Chondrocyte (in vitro differentiated cells): ENCODE measurements around the gene ETNK2. TPM values are rescaled to one million over a fixed set of nuclear protein-coding genes. Genes with fewer than 3 reads are reported as not detected.
A peak's percentile ranks its signal among the peaks of the same experiment; 100 is the strongest.

Experiments used
- DNase-seq: peaks from one replicate; pipeline ENCODE4 v3.0.0; 2021; ENCODE audit warnings: mixed read lengths, low spot score
- H3K27ac Mint-ChIP-seq: one replicate; pipeline ENCODE4 v1.8.0; 2021; ENCODE audit warnings: mild to moderate bottlenecking, moderate library complexity, mixed read lengths; ENCODE audit not compliant: unreplicated experiment
- H3K27me3 Mint-ChIP-seq: 2 replicates; pipeline ENCODE4 v1.8.0; 2021; ENCODE audit warnings: low read depth, mixed read lengths
- H3K36me3 Mint-ChIP-seq: 2 replicates; pipeline ENCODE4 v1.8.0; 2021; ENCODE audit warnings: low read depth, mixed read lengths
- H3K4me1 Mint-ChIP-seq: 2 replicates; pipeline ENCODE4 v1.8.0; 2021; ENCODE audit warnings: low read depth, mild to moderate bottlenecking, mixed read lengths
- H3K4me3 Mint-ChIP-seq: one replicate; pipeline ENCODE4 v1.8.0; 2021; ENCODE audit warnings: mild to moderate bottlenecking, moderate library complexity, mixed read lengths; ENCODE audit not compliant: unreplicated experiment
- H3K9me3 Mint-ChIP-seq: 2 replicates; pipeline ENCODE4 v1.8.0; 2021; ENCODE audit warnings: low read depth, mixed read lengths
- total RNA-seq: library from RNA; stranded (reverse); gene quantifications from 3 replicates; pipeline ENCODE4 v1.2.1, GENCODE V29; 2021
- TF ChIP-seq, protein P1 (sequence below): fragments of 200-600 bp; sonication (generic); IDR thresholded peaks from 2 replicates; pipeline ENCODE4 v1.5.0; 2021; ENCODE audit warnings: antibody characterized with exemption, mild to moderate bottlenecking, moderate library complexity

Gene ETNK2
- total RNA-seq, 1 donor from 2014 or later: 10.2 TPM

DNA sequence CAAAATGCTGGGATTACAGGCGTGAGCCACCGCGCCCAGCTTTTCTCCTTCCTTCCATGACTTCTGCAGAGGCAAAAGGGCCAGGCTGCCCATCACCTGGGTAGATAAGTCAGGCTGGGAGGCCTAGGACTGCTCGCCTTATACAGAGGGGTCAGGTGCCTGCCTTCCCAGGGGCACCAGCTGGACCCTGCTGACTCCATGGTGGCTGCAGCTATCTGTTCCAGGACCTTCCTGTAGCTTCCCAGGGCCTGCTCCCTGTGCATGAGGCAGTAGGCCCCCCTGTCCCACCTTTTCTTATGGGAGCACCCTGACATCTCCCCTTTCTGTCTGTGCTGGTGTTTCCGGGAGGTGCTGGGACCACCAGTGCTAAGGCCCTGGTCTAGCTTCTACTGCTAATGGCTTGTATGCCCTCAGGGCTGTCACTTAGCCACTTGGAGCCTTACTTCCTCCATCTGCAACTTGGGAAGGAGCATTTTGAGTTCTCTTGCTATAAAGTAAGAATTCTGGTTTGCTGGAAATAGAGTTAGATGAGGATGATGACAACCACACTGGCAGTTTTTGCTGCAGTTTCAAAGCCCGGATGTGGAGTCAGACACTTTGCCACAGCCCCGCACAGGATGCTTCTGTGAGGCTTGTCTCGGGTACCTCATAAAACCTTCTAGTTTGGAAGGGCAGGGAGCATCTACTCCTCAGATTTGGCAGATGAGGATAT is 64.5 kb downstream of the ETNK2 start:
- TF ChIP-seq, protein P1, sequence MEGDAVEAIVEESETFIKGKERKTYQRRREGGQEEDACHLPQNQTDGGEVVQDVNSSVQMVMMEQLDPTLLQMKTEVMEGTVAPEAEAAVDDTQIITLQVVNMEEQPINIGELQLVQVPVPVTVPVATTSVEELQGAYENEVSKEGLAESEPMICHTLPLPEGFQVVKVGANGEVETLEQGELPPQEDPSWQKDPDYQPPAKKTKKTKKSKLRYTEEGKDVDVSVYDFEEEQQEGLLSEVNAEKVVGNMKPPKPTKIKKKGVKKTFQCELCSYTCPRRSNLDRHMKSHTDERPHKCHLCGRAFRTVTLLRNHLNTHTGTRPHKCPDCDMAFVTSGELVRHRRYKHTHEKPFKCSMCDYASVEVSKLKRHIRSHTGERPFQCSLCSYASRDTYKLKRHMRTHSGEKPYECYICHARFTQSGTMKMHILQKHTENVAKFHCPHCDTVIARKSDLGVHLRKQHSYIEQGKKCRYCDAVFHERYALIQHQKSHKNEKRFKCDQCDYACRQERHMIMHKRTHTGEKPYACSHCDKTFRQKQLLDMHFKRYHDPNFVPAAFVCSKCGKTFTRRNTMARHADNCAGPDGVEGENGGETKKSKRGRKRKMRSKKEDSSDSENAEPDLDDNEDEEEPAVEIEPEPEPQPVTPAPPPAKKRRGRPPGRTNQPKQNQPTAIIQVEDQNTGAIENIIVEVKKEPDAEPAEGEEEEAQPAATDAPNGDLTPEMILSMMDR: no peak

DNA sequence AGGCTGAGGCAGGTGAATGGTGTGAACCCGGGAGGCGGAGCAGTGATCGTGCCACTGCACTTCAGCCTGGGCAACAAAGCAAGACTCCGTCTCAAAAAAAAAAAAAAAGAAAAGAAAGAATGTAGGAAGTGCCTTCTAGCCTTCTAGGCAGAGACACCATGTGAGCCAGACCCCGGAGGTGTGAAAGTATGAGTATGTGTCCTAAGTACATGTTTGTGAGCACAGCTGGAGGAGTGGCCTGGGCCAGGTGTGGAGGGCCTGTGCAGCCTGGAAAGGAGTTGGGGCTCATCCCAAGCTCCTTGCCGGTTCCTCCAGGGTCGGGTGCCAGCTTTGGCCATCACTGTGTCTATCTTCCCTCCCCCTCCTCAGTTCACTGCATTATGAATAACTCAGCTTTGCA is 66.0 kb downstream of the ETNK2 start:
- Mint-ChIP-seq H3K4me1 (peaks cover 21% of the 10 kb centered on the region), H3K4me3 (no peak overlapping the region), H3K9me3 (no peaks in the 10 kb centered on the region), H3K27ac (no peak overlapping the region), H3K36me3 (no peaks in the 10 kb centered on the region), H3K27me3 (no peaks in the 10 kb centered on the region)
- peak; percentile 39 for DNase-seq
- TF ChIP-seq, protein P1: no peak

More for the DNA sequence above, 64.5 kb downstream of the ETNK2 start:
- H3K4me3 Mint-ChIP-seq: no peak overlapping the region
- no peaks in the 10 kb centered on the region for H3K36me3 Mint-ChIP-seq
- no peaks in the 10 kb centered on the region for H3K9me3 Mint-ChIP-seq
- no peaks in the 10 kb centered on the region for H3K27me3 Mint-ChIP-seq
- H3K27ac Mint-ChIP-seq: no peak overlapping the region
- H3K4me1 Mint-ChIP-seq: peaks cover 15% of the 10 kb centered on the region
- no peak for DNase-seq

DNA sequence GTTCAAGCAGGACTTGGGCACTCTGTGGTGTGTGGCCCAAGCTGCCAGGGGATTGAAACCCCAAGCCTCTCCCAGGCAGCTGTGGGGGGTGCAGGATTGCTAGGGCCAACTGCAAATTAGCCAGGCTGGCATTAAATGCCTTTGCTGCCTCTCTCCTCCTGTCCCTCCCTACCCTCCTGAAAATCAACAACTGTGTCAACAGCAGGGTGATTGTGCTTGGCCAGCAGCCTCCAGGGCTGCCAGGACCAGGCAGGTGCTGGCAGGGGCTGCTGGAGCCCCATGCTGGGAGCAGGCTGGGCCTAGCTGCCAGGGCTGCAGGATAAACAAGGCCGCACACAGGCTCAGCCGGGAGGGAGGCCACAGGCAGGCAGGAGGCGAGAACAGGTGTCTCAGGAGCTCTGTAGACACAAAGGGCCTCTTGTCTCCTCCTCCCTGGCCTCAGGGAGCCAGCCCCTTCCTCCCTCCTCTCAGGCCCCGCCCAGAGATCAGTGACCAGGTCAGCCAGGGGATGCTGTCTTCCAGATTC is 67.5 kb downstream of the ETNK2 start:
- H3K27ac Mint-ChIP-seq: no peak overlapping the region
- H3K4me1 Mint-ChIP-seq: peaks cover 34% of the 10 kb centered on the region
- no peaks in the 10 kb centered on the region for H3K36me3 Mint-ChIP-seq

DNA sequence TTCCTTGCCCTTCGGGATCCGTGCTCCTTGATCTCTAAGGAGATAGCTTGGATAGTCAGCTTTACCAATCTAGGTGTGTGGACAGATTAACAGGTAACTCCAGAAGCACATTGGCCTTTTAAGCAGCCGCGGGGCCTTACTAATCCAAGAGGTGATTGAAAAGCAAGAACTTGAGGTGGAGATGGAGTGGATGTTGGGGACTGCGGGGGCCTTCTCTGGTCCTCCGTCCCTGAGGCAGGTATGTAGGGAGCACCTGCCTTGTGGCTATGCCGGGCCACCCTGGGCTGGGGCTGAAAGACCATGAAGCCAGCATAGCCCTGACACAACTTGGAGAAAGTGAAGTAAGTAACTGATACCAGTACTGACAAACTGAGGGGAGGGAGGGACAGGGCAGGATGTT is 68.4 kb downstream of the ETNK2 start:
- no peak overlapping the region for H3K4me3 Mint-ChIP-seq
- no peak overlapping the region for H3K27ac Mint-ChIP-seq
- peaks cover 31% of the 10 kb centered on the region for H3K4me1 Mint-ChIP-seq
- no peaks in the 10 kb centered on the region for H3K9me3 Mint-ChIP-seq
- no peaks in the 10 kb centered on the region for H3K27me3 Mint-ChIP-seq
- TF ChIP-seq, protein P1: no peak
- DNase-seq: no peak
- H3K36me3 Mint-ChIP-seq: no peaks in the 10 kb centered on the region

More for the DNA sequence above, 67.5 kb downstream of the ETNK2 start:
- H3K4me3 Mint-ChIP-seq: no peak overlapping the region
- H3K9me3 Mint-ChIP-seq: no peaks in the 10 kb centered on the region
- TF ChIP-seq, protein P1: no peak
- no peak for DNase-seq
- no peaks in the 10 kb centered on the region for H3K27me3 Mint-ChIP-seq

DNA sequence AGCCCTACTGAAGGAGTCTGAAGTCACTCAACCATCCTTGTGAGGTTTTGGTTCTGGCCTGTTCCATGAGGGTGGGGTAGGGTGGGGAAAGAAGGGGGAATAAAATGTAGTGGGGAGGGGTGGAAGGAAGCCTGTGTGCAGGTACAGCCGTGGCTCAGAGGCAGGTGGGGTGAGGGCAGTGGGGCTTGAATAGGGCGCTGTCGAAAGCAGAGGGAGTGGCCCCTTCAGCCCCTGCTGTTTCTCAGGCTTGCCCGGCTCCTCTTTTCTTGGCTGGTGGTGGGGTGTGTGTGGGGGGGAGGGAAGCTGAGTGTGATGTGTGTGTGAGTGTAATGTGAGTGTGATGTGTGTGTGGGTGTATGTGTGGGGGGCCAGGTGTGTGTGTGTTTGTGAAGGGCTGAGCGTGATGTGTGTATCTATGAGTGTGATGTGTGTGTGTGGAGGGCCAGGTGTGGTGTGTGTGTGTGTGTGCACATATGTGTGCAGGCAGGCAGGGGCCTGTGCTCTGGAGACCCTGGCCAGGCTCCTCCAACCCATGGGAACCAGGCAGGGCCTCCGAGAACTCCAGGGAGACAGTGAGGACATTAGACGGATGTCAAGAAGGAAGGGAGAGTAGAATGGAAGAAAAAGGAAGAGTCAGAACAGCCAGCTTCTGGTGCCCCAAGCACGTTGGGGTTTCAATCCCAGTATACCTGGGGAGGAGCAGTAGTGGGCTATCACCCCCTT is 69.9 kb downstream of the ETNK2 start:
- Mint-ChIP-seq H3K4me1 (peaks cover 37% of the 10 kb centered on the region), H3K27ac (no peak overlapping the region), H3K27me3 (no peaks in the 10 kb centered on the region), H3K4me3 (no peak overlapping the region), H3K9me3 (no peaks in the 10 kb centered on the region), H3K36me3 (no peaks in the 10 kb centered on the region)
- TF ChIP-seq, protein P1: no peak
- peak; percentile 55 for DNase-seq
